ENCODE measurements around the gene COMTD1.
"Not testable (repeated sequence)": the region's sequence is repeated elsewhere in the genome, so short reads cannot be mapped to it uniquely, and the experiment has no call there.

Gene COMTD1

GRCh38 chr10:75209086-75209920 is 26.5 kb downstream of the COMTD1 start:
- no peaks in the 10 kb centered on the region for H3K27me3 ChIP-seq (replicated peaks)
- DNase-seq = no peak
- in situ Hi-C loops (cut with HindIII; ENCODE audit: low pct_ligation_motif_present, low sequenced_read_pairs) = no loop called here
- peak overlapping the region; percentile 100 for H3K27ac ChIP-seq
- no peak for TF ChIP-seq CTCF (IDR thresholded peaks at IDR 0.05; ENCODE audit: low read depth, low read length, missing control alignments)
- H3K4me3 ChIP-seq (ENCODE audit: low read depth, low read length) = peak overlapping the region; percentile 96
- peaks cover 28% of the 10 kb centered on the region for H3K36me3 ChIP-seq (replicated peaks)

DNA sequence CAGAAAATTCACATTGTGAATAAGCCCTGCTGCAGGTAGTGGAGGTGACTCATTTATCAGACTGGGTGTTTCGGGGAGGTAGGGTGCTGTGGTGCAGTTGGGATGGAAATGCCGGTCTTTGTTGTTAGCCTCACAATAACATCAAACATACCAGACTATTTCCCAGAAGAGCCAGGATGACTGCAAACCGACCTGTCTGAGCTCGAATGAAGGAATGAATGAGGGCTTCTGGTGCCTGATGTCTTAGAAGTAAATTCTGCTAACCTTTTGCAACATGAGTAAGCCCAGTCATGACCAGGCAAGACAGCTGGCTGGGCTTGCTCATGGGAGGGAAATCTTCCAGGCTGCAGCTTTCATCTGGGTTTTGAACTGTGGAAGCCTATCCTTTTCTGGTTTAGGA is 27.6 kb downstream of the COMTD1 start:
- Histone ChIP-seq H3K27ac (no peak overlapping the region), H3K4me3 (ENCODE audit: low read depth, low read length) (no peak overlapping the region), H3K36me3 (replicated peaks) (peaks cover 17% of the 10 kb centered on the region), H3K27me3 (replicated peaks) (no peaks in the 10 kb centered on the region)
- peak; percentile 55 for DNase-seq
- in situ Hi-C loops (cut with HindIII; ENCODE audit: low pct_ligation_motif_present, low sequenced_read_pairs) = no loop called here
- TF ChIP-seq CTCF (IDR thresholded peaks at IDR 0.05; ENCODE audit: low read depth, low read length, missing control alignments) = no peak

DNA sequence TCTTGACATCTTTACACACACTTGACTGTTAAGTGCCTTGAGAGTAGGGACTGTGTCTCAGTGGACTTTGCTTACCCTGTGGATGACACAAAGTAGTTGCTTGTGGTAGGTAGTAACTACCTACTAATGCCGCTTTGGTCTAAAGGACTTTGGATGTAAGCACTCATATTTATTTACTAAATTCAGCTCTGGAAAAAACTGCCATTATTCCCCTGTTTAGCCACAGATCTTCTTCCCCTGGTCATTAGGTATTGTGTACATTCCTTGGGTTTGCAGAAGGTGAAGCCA is 28.0 kb downstream of the COMTD1 start:
- Histone ChIP-seq H3K36me3 (replicated peaks) (peaks cover 13% of the 10 kb centered on the region), H3K4me3 (ENCODE audit: low read depth, low read length) (no peak overlapping the region), H3K27me3 (replicated peaks) (no peaks in the 10 kb centered on the region), H3K27ac (no peak overlapping the region)
- no peak for TF ChIP-seq CTCF (IDR thresholded peaks at IDR 0.05; ENCODE audit: low read depth, low read length, missing control alignments)
- in situ Hi-C loops (cut with HindIII; ENCODE audit: low pct_ligation_motif_present, low sequenced_read_pairs) = no loop called here
- no peak for DNase-seq

- in situ Hi-C loops (cut with HindIII; ENCODE audit: low pct_ligation_motif_present, low sequenced_read_pairs) = no loop called here
- H3K4me3 ChIP-seq (ENCODE audit: low read depth, low read length) = no peak overlapping the region
- H3K27ac ChIP-seq = no peak overlapping the region
- no peak for DNase-seq
- H3K36me3 ChIP-seq (replicated peaks) = peaks cover 8% of the 10 kb centered on the region
- H3K27me3 ChIP-seq (replicated peaks) = no peaks in the 10 kb centered on the region
- TF ChIP-seq CTCF (IDR thresholded peaks at IDR 0.05; ENCODE audit: low read depth, low read length, missing control alignments) = no peak
These were observed 28.5 kb downstream of the COMTD1 start for GRCh38 chr10:75207079-75207856.

- H3K27me3 ChIP-seq (replicated peaks); in situ Hi-C loops (cut with HindIII; ENCODE audit: low pct_ligation_motif_present, low sequenced_read_pairs); H3K36me3 ChIP-seq (replicated peaks); H3K27ac ChIP-seq; H3K4me3 ChIP-seq (ENCODE audit: low read depth, low read length); DNase-seq: not testable (repeated sequence)
These were observed 29.1 kb downstream of the COMTD1 start for GRCh38 chr10:75206638-75207037.

DNA sequence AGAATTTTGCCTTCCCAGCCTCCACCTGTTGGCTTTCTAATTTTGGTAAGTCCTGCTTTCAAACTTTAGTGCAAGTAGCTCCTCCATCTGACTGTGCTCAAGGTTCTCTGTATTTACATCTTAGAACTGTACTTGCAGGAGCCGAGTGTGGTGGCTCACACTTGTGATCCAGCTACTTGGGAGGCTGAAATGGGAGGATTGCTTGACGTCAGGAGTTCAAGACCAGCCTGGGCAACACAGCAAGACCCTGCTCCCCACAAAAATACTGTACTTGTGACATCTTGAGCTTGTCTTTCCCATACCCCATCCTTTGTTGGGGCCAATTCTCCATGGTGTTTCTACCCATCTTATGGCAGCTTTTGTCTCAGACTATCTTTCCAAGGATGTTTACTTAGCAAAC is 29.8 kb downstream of the COMTD1 start:
- Histone ChIP-seq H3K27ac (no peak overlapping the region), H3K4me3 (ENCODE audit: low read depth, low read length) (no peak overlapping the region), H3K36me3 (replicated peaks) (peaks cover 3% of the 10 kb centered on the region), H3K27me3 (replicated peaks) (no peaks in the 10 kb centered on the region)
- DNase-seq = no peak
- no peak for TF ChIP-seq CTCF (IDR thresholded peaks at IDR 0.05; ENCODE audit: low read depth, low read length, missing control alignments)
- in situ Hi-C loops (cut with HindIII; ENCODE audit: low pct_ligation_motif_present, low sequenced_read_pairs) = no loop called here
